ENCODE measurements around the gene ST6GALNAC3. TPM values are rescaled to one million over a fixed set of nuclear protein-coding genes. Genes with fewer than 3 reads are reported as not detected.

ST6GALNAC3 gene
- total RNA-seq, 2 donors from 2014 or later, result 6.3 to 7.6 TPM

DNA sequence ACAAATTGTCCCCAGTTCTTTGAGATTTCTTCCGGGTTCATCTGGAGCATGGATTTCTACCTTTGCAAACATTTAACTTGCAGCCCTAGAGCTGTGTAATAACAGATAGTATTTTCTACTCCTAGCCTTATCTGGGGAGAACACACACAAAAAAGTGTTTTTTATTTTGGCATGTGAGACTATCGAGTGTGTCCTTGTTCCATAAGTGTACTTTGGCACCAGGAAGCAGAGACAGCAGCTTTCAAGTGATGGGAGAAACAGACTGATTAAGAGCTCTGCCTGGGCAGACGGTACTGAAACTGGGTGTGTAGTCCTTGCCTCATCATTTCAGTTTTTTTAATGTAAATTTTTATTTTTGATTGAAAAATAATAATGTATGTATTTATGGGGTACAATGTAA lies 297.4 kb downstream of the ST6GALNAC3 start:
- no peaks in the 10 kb centered on the region for H3K36me3 Mint-ChIP-seq (ENCODE audit: low read depth)
- Histone ChIP-seq H3K4me1 (ENCODE audit: control insufficient read depth, insufficient read depth, low read length) (no peaks in the 10 kb centered on the region), H3K4me3 (ENCODE audit: low read length) (no peak overlapping the region), H3K9me3 (ENCODE audit: control insufficient read depth, low read length) (no peaks in the 10 kb centered on the region), H3K36me3 (ENCODE audit: control insufficient read depth, insufficient read depth, low read length) (no peaks in the 10 kb centered on the region), H3K27me3 (ENCODE audit: control insufficient read depth, insufficient read depth, low read length, poor library complexity, severe bottlenecking) (no peaks in the 10 kb centered on the region), H3K9ac (ENCODE audit: extremely low read depth, low read length, poor library complexity, severe bottlenecking) (no peak overlapping the region), H3K27ac (ENCODE audit: low read depth, low read length) (no peak overlapping the region)
- H3K4me1 Mint-ChIP-seq, result no peaks in the 10 kb centered on the region
- H3K9me3 Mint-ChIP-seq, result no peaks in the 10 kb centered on the region
- no peak overlapping the region for H3K4me3 Mint-ChIP-seq
- H3K27me3 Mint-ChIP-seq (ENCODE audit: insufficient read depth), result no peaks in the 10 kb centered on the region
- TF ChIP-seq CTCF (conservative IDR thresholded peaks at IDR 0.05), result no peak
- no peak overlapping the region for H3K27ac Mint-ChIP-seq
- DNase-seq, result no peak
- WGBS, 2 experiments (ENCODE audit: insufficient coverage in 1 of 2, insufficient read length in 1 of 2), result 74 to 75% methylated on average over 2 to 3 of the region's 3 CpGs

DNA sequence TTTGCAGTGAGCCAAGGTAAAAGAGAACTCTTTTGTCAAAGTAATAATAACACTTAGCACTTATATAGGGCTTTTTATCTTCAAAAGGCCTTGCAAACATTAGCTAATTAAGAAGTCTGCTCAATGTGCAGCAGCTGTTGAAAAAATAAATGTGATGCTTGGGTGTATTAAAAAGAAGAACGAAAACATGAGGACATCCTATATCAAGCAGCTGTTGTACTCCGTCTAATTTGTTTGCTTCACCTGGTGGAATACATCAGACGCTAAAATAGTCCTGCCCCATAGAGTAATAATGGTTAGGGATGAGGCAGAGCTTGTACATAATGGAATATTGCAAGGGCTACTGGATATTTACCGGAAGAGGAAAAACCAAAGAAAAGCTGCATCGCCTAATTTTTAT lies 299.5 kb downstream of the ST6GALNAC3 start:
- H3K36me3 Mint-ChIP-seq (ENCODE audit: low read depth), result no peaks in the 10 kb centered on the region
- Histone ChIP-seq H3K4me3 (ENCODE audit: low read length) (no peak overlapping the region), H3K4me1 (ENCODE audit: control insufficient read depth, insufficient read depth, low read length) (no peaks in the 10 kb centered on the region), H3K9ac (ENCODE audit: extremely low read depth, low read length, poor library complexity, severe bottlenecking) (no peak overlapping the region), H3K27ac (ENCODE audit: low read depth, low read length) (no peak overlapping the region), H3K9me3 (ENCODE audit: control insufficient read depth, low read length) (no peaks in the 10 kb centered on the region), H3K36me3 (ENCODE audit: control insufficient read depth, insufficient read depth, low read length) (no peaks in the 10 kb centered on the region), H3K27me3 (ENCODE audit: control insufficient read depth, insufficient read depth, low read length, poor library complexity, severe bottlenecking) (no peaks in the 10 kb centered on the region)
- H3K4me1 Mint-ChIP-seq, result no peaks in the 10 kb centered on the region
- 95 to 100% methylated on average over 4 to 5 of the region's 5 CpGs for WGBS, 2 experiments (ENCODE audit: insufficient coverage in 1 of 2, insufficient read length in 1 of 2)
- TF ChIP-seq CTCF (conservative IDR thresholded peaks at IDR 0.05), result no peak
- no peaks in the 10 kb centered on the region for H3K27me3 Mint-ChIP-seq (ENCODE audit: insufficient read depth)
- DNase-seq, result no peak
- H3K27ac Mint-ChIP-seq, result no peak overlapping the region
- no peaks in the 10 kb centered on the region for H3K9me3 Mint-ChIP-seq
- no peak overlapping the region for H3K4me3 Mint-ChIP-seq

GRCh38 chr1:76377247-76377646 lies 302.7 kb downstream of the ST6GALNAC3 start:
- DNase-seq, result no peak
- H3K4me3 Mint-ChIP-seq, result no peak overlapping the region
- no peak for TF ChIP-seq CTCF (conservative IDR thresholded peaks at IDR 0.05)
- H3K9me3 Mint-ChIP-seq, result no peaks in the 10 kb centered on the region
- no peak overlapping the region for H3K9ac ChIP-seq (ENCODE audit: extremely low read depth, low read length, poor library complexity, severe bottlenecking)
- no peak overlapping the region for H3K27ac Mint-ChIP-seq
- H3K4me3 ChIP-seq (ENCODE audit: low read length), result no peak overlapping the region
- H3K27ac ChIP-seq (ENCODE audit: low read depth, low read length), result no peak overlapping the region
- no peaks in the 10 kb centered on the region for H3K9me3 ChIP-seq (ENCODE audit: control insufficient read depth, low read length)
- no peaks in the 10 kb centered on the region for H3K4me1 ChIP-seq (ENCODE audit: control insufficient read depth, insufficient read depth, low read length)
- H3K27me3 ChIP-seq (ENCODE audit: control insufficient read depth, insufficient read depth, low read length, poor library complexity, severe bottlenecking), result no peaks in the 10 kb centered on the region
- H3K4me1 Mint-ChIP-seq, result peaks cover 5% of the 10 kb centered on the region
- no peaks in the 10 kb centered on the region for H3K36me3 Mint-ChIP-seq (ENCODE audit: low read depth)
- H3K36me3 ChIP-seq (ENCODE audit: control insufficient read depth, insufficient read depth, low read length), result no peaks in the 10 kb centered on the region
- H3K27me3 Mint-ChIP-seq (ENCODE audit: insufficient read depth), result no peaks in the 10 kb centered on the region
